Suprapubic skin (tissue), 4 donors: ENCODE measurements around the gene LRRN1. TPM values are rescaled to one million over a fixed set of nuclear protein-coding genes. Genes with fewer than 3 reads are reported as not detected.

Source experiments
- DNase-seq, 2 donors: peaks; one replicate each; pipeline ENCODE4 v3.0.0-alpha.2; 2019; ENCODE audit warnings: low spot score in 2 of 2
- H3K27ac ChIP-seq: fragments of 200-600 bp; sonication (generic); one replicate; pipeline ENCODE4 v1.5.1; 2019
- H3K27me3 ChIP-seq: fragments of 200-600 bp; sonication (generic); one replicate; pipeline ENCODE4 v1.5.1; 2019
- H3K36me3 ChIP-seq: fragments of 200-600 bp; sonication (generic); one replicate; pipeline ENCODE4 v1.5.1; 2019
- H3K4me1 ChIP-seq: fragments of 200-600 bp; sonication (generic); one replicate; pipeline ENCODE4 v1.5.1; 2019
- H3K4me3 ChIP-seq: fragments of 200-600 bp; sonication (generic); one replicate; pipeline ENCODE4 v1.5.1; 2019; ENCODE audit warnings: mild to moderate bottlenecking
- H3K9me3 ChIP-seq: fragments of 200-600 bp; sonication (generic); one replicate; pipeline ENCODE4 v1.5.1; 2019
- CTCF ChIP-seq, 2 donors: fragments of 200-600 bp in 1 of 2; fragments of 450-650 bp in 1 of 2; sonication (generic) in 1 of 2; IDR thresholded peaks; one replicate each; pipeline ENCODE4 v1.5.1; 2016 to 2019; ENCODE audit warnings: antibody characterized with exemption in 2 of 2, mild to moderate bottlenecking in 1 of 2, moderate library complexity in 1 of 2
- EP300 ChIP-seq: sonication (generic); formaldehyde crosslinking; IDR thresholded peaks from one replicate; pipeline ENCODE4 v1.6.1; 2017; ENCODE audit warnings: antibody characterized with exemption
- POLR2A ChIP-seq, 2 donors: fragments of 450-650 bp; IDR thresholded peaks; one replicate each; pipeline ENCODE4 v1.6.1; 2017; ENCODE audit warnings: antibody characterized with exemption in 2 of 2, mild to moderate bottlenecking in 2 of 2, moderate library complexity in 2 of 2
- POLR2AphosphoS5 ChIP-seq, 3 donors: sonication (generic); formaldehyde crosslinking; IDR thresholded peaks; one replicate each; pipeline ENCODE4 v1.6.1; 2017; ENCODE audit warnings: antibody characterized with exemption in 3 of 3
- WGBS: methylation state at CpG from one replicate; pipeline ENCODE4 v1.1.5; 2018; 5-methylcytosine and 5-hydroxymethylcytosine counted together
- total RNA-seq, 4 donors: library from RNA; depleted of rRNA; stranded (reverse); fragments of >200 nt; gene quantifications; one replicate each; pipeline ENCODE4 v1.1.0, GENCODE V29; 2016

Gene LRRN1
- total RNA-seq, 4 donors from 2014 or later = 1.1 to 7.5 (median 4.4) TPM

- WGBS = 89% methylated on average over 1 of the region's 1 CpG
- TF ChIP-seq EP300 (no peak), CTCF (IDR thresholded peaks at IDR 0.05) (no peak), POLR2A (IDR thresholded peaks at IDR 0.05) (no peak), POLR2AphosphoS5 (IDR thresholded peaks at IDR 0.05) (no peak)
- H3K4me3 ChIP-seq = no peak overlapping the region
These were observed 27.7 kb upstream of the LRRN1 start for GRCh38 chr3:3771567-3771966.

GRCh38 chr3:3772338-3772737, 26.9 kb upstream of the LRRN1 start:
- H3K9me3 ChIP-seq = peaks cover 4% of the 10 kb centered on the region
- H3K27ac ChIP-seq = no peak overlapping the region
- DNase-seq = no peak
- H3K36me3 ChIP-seq = no peaks in the 10 kb centered on the region
- no peak for TF ChIP-seq POLR2A (IDR thresholded peaks at IDR 0.05)
- no peak for TF ChIP-seq EP300
- no peak for TF ChIP-seq CTCF (IDR thresholded peaks at IDR 0.05)
- TF ChIP-seq POLR2AphosphoS5 (IDR thresholded peaks at IDR 0.05) = no peak
- 73% methylated on average over 1 of the region's 1 CpG for WGBS
- no peaks in the 10 kb centered on the region for H3K4me1 ChIP-seq
- H3K27me3 ChIP-seq = no peaks in the 10 kb centered on the region
- no peak overlapping the region for H3K4me3 ChIP-seq

More at GRCh38 chr3:3771567-3771966, 27.7 kb upstream of the LRRN1 start:
- peaks cover 4% of the 10 kb centered on the region for H3K9me3 ChIP-seq
- H3K36me3 ChIP-seq = no peaks in the 10 kb centered on the region
- DNase-seq = no peak
- H3K27ac ChIP-seq = no peak overlapping the region
- H3K27me3 ChIP-seq = no peaks in the 10 kb centered on the region
- no peaks in the 10 kb centered on the region for H3K4me1 ChIP-seq

GRCh38 chr3:3772920-3773319, 26.3 kb upstream of the LRRN1 start:
- H3K27ac ChIP-seq = no peak overlapping the region
- TF ChIP-seq POLR2A (IDR thresholded peaks at IDR 0.05) (no peak), POLR2AphosphoS5 (IDR thresholded peaks at IDR 0.05) (no peak), EP300 (no peak), CTCF (IDR thresholded peaks at IDR 0.05) (no peak)
- H3K4me3 ChIP-seq = no peak overlapping the region
- no peaks in the 10 kb centered on the region for H3K36me3 ChIP-seq
- 71% methylated on average over 7 of the region's 7 CpGs for WGBS
- no peak for DNase-seq
- H3K4me1 ChIP-seq = no peaks in the 10 kb centered on the region
- peaks cover 4% of the 10 kb centered on the region for H3K9me3 ChIP-seq
- H3K27me3 ChIP-seq = no peaks in the 10 kb centered on the region

- no peak for TF ChIP-seq POLR2AphosphoS5 (IDR thresholded peaks at IDR 0.05)
- no peak for TF ChIP-seq CTCF (IDR thresholded peaks at IDR 0.05)
- no peak for TF ChIP-seq POLR2A (IDR thresholded peaks at IDR 0.05)
- TF ChIP-seq EP300 = no peak
- DNase-seq = no peak
- WGBS = 95% methylated on average over 4 of the region's 4 CpGs
- Histone ChIP-seq H3K27ac (no peak overlapping the region), H3K4me3 (no peak overlapping the region), H3K27me3 (no peaks in the 10 kb centered on the region), H3K9me3 (peaks cover 4% of the 10 kb centered on the region), H3K36me3 (no peaks in the 10 kb centered on the region), H3K4me1 (no peaks in the 10 kb centered on the region)
These were observed 22.6 kb upstream of the LRRN1 start for GRCh38 chr3:3776607-3777006.

- H3K27me3 ChIP-seq = no peaks in the 10 kb centered on the region
- no peak overlapping the region for H3K4me3 ChIP-seq
- TF ChIP-seq CTCF (IDR thresholded peaks at IDR 0.05) = no peak
- TF ChIP-seq EP300 = no peak
- H3K4me1 ChIP-seq = no peaks in the 10 kb centered on the region
- peaks cover 4% of the 10 kb centered on the region for H3K9me3 ChIP-seq
- no peak overlapping the region for H3K27ac ChIP-seq
- H3K36me3 ChIP-seq = no peaks in the 10 kb centered on the region
- no peak for DNase-seq
These were observed 21.0 kb upstream of the LRRN1 start for GRCh38 chr3:3778216-3778615.
